SJSA1 (cell line): ENCODE measurements around the gene KANK4. TPM values are rescaled to one million over a fixed set of nuclear protein-coding genes. Genes with fewer than 3 reads are reported as not detected.

Experiments used
- DNase-seq, 2 experiments: peaks; one replicate each; pipeline ENCODE4 v3.0.0-alpha.2; 2015 to 2020; ENCODE audit warnings: low spot score in 2 of 2, low read depth in 1 of 2
- H3K27ac ChIP-seq: fragments of 250-450 bp; sonication (Bioruptor Pico); 2 replicates; pipeline ENCODE4 v1.5.1; 2020; ENCODE audit warnings: mild to moderate bottlenecking, moderate library complexity
- H3K27me3 ChIP-seq: fragments of 250-450 bp; sonication (Bioruptor Pico); replicated peaks from 2 replicates; pipeline ENCODE4 v1.5.1; 2020; ENCODE audit warnings: mild to moderate bottlenecking, moderate library complexity
- H3K36me3 ChIP-seq: fragments of 250-450 bp; sonication (Bioruptor Pico); 2 replicates; pipeline ENCODE4 v1.5.1; 2020; ENCODE audit warnings: mild to moderate bottlenecking
- H3K4me1 ChIP-seq: fragments of 250-450 bp; sonication (Bioruptor Pico); replicated peaks from 2 replicates; pipeline ENCODE4 v1.6.1; 2021; ENCODE audit warnings: mild to moderate bottlenecking
- H3K4me3 ChIP-seq: fragments of 250-450 bp; sonication (Bioruptor Pico); 2 replicates; pipeline ENCODE4 v1.5.1; 2020; ENCODE audit warnings: mild to moderate bottlenecking
- H3K9me3 ChIP-seq: fragments of 250-450 bp; sonication (Bioruptor Pico); replicated peaks from 2 replicates; pipeline ENCODE4 v1.5.1; 2020; ENCODE audit warnings: mild to moderate bottlenecking
- total RNA-seq: library from RNA; depleted of rRNA; stranded (reverse); fragments of >200 nt; shearing (Covaris generic); gene quantifications from 2 replicates; pipeline ENCODE4 v1.2.3, GENCODE V29; 2014

KANK4 gene
- total RNA-seq, 1 experiment from 2014 or later = not detected

DNA sequence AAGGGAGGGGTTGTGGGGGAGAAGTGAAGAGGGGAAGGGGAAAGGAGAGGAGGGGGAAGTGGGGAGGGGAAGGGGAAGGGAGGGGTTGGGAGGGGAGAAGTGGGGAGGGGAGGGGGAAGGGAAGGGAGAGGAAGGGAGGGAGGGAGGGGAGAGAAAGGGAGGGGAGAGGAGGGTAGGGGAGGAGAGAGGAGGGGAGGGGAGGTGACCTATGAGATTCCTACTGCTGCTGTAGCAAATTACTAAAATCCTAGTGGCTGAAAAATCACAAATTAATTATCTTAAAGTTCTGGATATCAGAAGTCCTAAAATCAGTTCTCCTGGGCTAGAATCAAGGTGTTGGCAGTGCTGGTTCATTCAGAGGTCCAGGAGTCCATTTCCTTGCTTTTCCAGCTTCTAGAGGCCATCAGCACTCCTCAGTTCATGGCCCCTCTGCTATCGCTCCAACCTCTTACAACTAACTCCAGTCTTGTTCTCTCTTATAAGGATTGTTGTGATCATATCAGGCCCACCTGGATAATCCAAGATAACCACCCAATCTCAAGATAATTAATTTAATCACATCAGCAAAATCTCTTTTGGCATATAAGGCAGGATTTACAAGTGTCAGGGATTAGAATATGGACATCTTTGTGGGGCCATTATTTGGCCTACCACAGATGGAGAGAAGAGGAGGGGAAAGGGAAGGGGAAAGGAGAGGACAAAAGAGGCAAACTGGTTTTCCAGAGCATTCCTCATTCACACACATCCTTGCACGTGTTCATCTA is 30.4 kb upstream of the KANK4 start:
- DNase-seq = no peak
- Histone ChIP-seq H3K27ac (no peak overlapping the region), H3K27me3 (no peaks in the 10 kb centered on the region), H3K36me3 (no peaks in the 10 kb centered on the region), H3K4me1 (no peaks in the 10 kb centered on the region), H3K4me3 (no peak overlapping the region), H3K9me3 (no peaks in the 10 kb centered on the region)

DNA sequence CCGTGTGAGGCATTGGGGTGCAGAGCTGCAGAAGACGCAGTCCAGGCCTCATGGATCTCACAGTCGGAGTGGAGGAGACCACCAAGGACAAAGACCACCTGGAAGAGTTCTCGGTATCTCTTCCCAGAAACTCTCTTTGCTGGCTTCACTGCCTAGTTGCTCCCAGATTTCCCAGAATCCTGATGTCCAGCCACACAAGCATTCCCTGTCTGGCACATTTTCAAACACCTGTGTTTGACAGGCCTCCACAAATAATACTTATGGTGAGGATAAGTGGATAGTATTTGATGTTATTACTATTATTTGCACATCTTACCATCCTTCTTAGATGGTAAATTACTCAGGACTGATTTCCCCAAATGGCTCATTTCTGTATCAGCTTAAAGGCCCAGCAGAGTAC is 27.7 kb upstream of the KANK4 start:
- H3K4me3 ChIP-seq = no peak overlapping the region
- H3K4me1 ChIP-seq = no peaks in the 10 kb centered on the region
- no peak overlapping the region for H3K27ac ChIP-seq
- H3K9me3 ChIP-seq = no peaks in the 10 kb centered on the region
- H3K27me3 ChIP-seq = no peaks in the 10 kb centered on the region
- no peak for DNase-seq
- no peaks in the 10 kb centered on the region for H3K36me3 ChIP-seq

DNA sequence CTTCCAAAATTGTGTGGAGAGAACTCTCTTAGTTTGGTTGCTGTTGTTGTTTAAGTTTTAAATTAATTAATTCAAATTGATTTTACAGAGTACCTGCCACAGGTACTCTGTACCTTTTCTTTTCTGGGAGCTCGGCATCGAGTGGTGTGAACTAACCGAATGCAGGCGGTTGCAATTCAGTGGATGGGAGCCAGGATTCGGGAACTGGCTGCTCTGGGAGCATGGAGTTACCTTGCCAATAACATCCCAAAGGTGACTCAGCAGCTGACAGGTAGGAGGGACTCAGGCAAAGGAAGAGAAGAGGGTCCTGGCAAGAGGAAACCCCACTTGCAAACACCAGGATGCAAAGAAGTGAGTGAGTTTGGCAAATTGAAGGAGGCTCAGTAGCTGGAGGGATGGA is 24.7 kb upstream of the KANK4 start:
- no peak for DNase-seq
- no peaks in the 10 kb centered on the region for H3K4me1 ChIP-seq
- no peaks in the 10 kb centered on the region for H3K27me3 ChIP-seq
- no peak overlapping the region for H3K4me3 ChIP-seq
- no peaks in the 10 kb centered on the region for H3K36me3 ChIP-seq
- H3K9me3 ChIP-seq = no peaks in the 10 kb centered on the region
- no peak overlapping the region for H3K27ac ChIP-seq

DNA sequence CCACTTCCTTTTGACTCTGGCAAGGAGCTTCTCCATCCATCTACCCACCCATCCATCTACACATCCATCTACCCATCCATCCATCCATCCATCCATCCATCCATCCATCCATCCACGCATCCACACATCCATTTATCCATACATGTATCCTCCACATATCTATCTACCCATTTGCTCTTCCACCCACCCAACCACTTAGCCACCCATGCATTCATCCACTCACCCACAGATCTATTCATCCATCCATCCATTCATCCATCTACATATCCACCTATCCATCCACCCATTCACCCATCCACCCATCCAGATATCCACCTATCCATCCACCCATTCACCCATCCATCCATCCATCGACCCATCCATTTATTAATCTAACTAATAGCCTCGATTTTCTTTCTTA is 23.0 kb upstream of the KANK4 start:
- Histone ChIP-seq H3K4me1 (peaks cover 4% of the 10 kb centered on the region; the same call in 1 of the 2 replicates), H3K9me3 (no peaks in the 10 kb centered on the region), H3K27me3 (no peaks in the 10 kb centered on the region), H3K36me3 (no peaks in the 10 kb centered on the region), H3K4me3 (no peak overlapping the region), H3K27ac (no peak overlapping the region)
- DNase-seq = no peak

DNA sequence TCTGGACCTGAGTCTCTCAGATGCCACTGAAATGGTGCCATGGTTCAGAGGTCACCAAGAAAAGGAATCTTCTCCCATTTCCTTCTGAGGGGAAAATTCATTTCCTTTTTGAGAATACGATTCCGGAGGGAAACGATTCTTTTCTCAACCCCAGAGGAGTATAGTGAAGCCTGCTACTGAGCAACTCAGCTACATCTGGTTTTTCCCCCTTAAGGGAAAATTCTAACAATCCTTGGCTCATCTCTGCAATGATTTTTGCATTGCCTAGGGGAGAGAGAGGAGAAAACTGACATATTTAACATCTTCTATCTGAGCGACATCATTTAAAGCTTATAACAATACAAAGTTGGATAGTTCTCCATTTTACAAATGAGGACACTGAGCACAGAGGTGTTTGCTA is 22.4 kb upstream of the KANK4 start:
- no peak for DNase-seq
- H3K27ac ChIP-seq = no peak overlapping the region
- H3K4me3 ChIP-seq = no peak overlapping the region
- H3K4me1 ChIP-seq = peaks cover 4% of the 10 kb centered on the region; the same call in 1 of the 2 replicates
- no peaks in the 10 kb centered on the region for H3K36me3 ChIP-seq
- no peaks in the 10 kb centered on the region for H3K9me3 ChIP-seq
- H3K27me3 ChIP-seq = no peaks in the 10 kb centered on the region

DNA sequence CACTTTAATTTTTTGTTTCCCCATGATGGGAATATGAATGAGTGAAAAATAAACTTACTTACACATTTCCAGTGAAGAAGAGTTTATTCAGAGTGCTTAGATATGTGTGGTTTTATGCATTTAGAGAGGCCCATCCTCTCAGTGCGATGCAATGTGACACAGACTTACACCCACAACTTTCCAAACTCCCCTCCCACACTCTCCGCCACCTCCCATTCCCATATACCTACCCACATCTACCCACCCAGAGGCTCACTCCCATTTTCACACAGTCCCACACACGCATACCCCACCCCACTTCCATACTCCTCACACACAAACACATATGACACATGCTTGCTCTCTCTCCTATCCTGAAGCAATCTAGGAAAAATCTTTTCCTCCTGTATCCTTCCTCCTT is 21.9 kb upstream of the KANK4 start:
- H3K4me1 ChIP-seq = peaks cover 4% of the 10 kb centered on the region; the same call in 1 of the 2 replicates
- DNase-seq = no peak
- H3K27ac ChIP-seq = no peak overlapping the region
- H3K4me3 ChIP-seq = no peak overlapping the region
- no peaks in the 10 kb centered on the region for H3K9me3 ChIP-seq
- no peaks in the 10 kb centered on the region for H3K36me3 ChIP-seq
- no peaks in the 10 kb centered on the region for H3K27me3 ChIP-seq

DNA sequence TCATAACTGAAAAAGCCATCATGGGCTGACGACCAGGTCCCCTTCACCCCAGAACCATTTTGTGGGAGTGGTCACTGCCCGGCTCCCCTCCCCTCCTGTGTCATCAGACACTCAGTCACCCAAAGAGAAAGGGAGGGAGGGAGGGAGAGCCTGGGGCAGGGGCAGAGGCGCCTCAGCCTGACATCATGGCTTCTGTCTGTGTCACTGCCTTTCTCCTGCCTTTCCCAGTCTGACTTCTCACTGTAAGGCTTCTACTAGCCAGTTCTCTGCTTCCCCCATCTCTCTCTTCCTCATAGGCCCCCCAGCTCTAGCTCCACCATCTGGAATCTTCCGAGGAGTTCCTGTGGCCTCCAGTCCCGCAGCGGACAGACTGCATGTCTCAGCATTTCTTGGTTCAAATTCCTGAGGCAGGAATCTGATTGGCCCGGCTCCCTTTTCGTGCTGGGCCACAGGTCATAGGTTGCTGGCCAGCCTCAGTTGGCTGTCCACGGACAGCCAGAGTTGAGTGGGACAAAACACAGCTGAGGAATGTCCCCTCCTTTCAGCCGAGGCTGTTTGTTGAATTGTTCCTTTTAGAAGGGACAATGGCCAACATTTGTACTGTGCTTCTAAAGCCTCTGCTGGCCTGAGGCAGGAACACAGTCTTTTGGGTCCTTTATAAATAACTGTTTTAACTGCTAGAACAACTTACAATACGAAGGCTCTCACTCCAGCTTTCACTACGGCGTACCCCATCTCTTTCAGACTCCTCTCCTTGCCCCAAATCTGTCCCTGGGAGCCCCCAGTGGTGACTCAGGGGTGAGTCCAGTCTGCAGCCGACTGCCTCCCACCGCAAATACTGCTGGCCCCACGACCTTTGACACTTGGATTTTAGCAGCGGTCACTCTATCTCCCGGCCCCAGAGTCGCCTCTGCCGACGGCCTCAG is 18.7 kb upstream of the KANK4 start:
- H3K36me3 ChIP-seq = no peaks in the 10 kb centered on the region
- H3K9me3 ChIP-seq = no peaks in the 10 kb centered on the region; the same call in 1 of the 2 replicates
- H3K27me3 ChIP-seq = no peaks in the 10 kb centered on the region
- H3K4me1 ChIP-seq = peaks cover 19% of the 10 kb centered on the region
- no peak overlapping the region for H3K27ac ChIP-seq
- no peak overlapping the region for H3K4me3 ChIP-seq
- DNase-seq = no peak

DNA sequence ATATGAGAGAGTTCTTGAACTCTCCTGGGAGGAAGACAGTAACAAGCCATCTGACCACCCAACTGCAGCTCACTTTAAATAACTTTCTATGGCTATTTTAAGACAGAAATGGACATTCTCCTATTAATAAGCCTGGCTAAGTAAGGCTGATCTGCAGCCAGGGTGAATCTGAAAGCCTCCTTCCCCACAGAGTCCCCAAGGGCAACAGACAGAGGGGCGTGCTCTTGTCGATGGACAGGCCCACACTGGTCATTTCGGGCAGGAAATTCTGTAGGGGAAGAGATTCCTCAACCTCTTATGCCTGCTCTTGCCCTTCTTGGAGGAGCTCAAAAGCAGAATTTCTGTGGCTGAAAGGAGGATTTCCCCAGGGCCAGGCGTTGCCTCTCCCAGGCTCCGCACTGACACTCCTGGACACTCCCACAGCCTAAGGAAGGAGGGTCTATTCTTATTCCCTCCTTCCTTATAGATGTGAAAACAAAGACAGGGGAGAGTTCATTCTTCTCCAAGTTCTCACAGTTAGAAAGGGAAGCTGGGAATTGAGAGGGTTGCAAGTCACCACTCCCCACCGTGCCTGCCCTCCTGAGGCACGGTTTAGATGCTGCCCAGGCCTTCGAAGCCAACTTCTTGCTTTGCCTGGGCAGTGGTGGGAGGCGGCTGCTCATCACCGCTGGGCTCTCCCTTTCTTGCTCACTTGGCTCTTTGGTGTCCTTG is 17.9 kb upstream of the KANK4 start:
- no peak for DNase-seq
- H3K27me3 ChIP-seq = no peaks in the 10 kb centered on the region
- peaks cover 23% of the 10 kb centered on the region for H3K4me1 ChIP-seq

DNA sequence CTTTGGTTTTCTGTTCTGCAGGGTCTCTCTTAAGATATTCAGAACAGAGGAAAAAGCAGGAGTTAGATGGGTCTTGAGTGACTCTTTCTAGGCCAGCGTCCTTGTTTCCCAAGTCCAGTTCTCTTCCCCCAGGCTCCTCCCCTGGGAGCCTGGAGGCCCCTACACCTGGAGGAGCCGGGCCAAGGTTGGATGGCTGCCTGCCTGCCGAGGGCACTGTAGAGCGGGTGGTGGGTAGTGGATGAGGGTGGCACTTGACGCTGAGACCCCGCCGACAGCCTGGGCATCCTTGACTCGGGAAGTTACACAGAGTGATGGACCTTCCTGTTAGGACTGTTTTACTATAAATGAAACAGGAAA is 17.4 kb upstream of the KANK4 start:
- H3K36me3 ChIP-seq = no peaks in the 10 kb centered on the region
- no peak overlapping the region for H3K27ac ChIP-seq
- H3K27me3 ChIP-seq = no peaks in the 10 kb centered on the region
- H3K9me3 ChIP-seq = no peaks in the 10 kb centered on the region; the same call in 1 of the 2 replicates
- H3K4me1 ChIP-seq = peaks cover 23% of the 10 kb centered on the region
- no peak overlapping the region for H3K4me3 ChIP-seq
- no peak for DNase-seq

More for the DNA sequence above, 17.9 kb upstream of the KANK4 start:
- H3K36me3 ChIP-seq = no peaks in the 10 kb centered on the region
- no peak overlapping the region for H3K27ac ChIP-seq
- H3K4me3 ChIP-seq = no peak overlapping the region
- no peaks in the 10 kb centered on the region; the same call in 1 of the 2 replicates for H3K9me3 ChIP-seq

DNA sequence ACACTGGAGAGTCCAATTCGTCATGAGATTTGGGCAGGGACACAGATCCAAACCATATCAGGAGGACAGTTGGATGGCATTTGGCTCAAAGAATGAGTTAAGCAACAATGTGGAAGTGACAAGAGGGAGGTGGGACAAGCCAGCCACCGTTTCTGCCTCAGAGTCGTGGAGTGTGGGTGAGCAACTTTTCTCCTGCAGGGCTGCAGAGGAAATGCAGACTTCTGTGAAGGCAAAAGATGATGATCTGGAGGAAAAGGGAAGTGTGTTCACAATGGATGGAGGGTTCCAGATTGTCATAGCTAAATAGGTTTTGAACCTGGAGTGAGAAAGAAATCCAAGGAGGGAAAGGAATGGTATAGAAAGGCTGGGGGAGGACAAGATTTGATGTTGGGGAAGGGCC is 16.4 kb upstream of the KANK4 start:
- no peaks in the 10 kb centered on the region for H3K27me3 ChIP-seq
- no peaks in the 10 kb centered on the region for H3K36me3 ChIP-seq
- no peak overlapping the region for H3K4me3 ChIP-seq
- DNase-seq = no peak
- no peaks in the 10 kb centered on the region; the same call in 1 of the 2 replicates for H3K9me3 ChIP-seq
- no peak overlapping the region for H3K27ac ChIP-seq
- H3K4me1 ChIP-seq = peaks cover 23% of the 10 kb centered on the region

DNA sequence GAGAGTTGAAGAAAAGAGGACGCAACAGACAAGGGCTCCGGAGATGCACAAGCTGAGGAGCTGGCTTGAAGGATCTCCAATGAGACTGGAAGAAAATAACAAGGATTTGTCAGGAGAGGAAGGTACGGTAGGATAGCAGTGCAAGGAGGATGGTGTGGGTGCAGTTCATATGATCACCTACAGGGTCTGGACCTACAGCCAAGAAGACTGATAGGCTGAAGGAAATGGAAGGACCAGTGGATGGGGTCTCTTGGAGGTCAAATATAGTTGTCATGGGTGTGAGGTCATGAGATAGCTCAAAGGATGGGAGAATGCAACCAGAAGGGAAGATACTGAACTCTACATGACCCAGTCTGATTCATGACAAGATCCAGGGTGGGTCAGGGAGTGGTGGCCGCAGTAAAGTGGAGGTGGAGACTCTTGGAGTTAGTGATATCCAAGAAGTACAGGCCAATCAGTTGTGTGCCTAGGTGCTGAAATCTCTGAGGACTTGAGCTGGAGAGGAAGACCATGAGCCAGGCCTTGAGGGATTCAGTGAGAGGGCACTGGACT is 15.3 kb upstream of the KANK4 start:
- Histone ChIP-seq H3K36me3 (no peaks in the 10 kb centered on the region), H3K27me3 (no peaks in the 10 kb centered on the region), H3K27ac (no peak overlapping the region), H3K4me3 (no peak overlapping the region), H3K9me3 (no peaks in the 10 kb centered on the region; the same call in 1 of the 2 replicates), H3K4me1 (peaks cover 23% of the 10 kb centered on the region)
- DNase-seq = no peak

DNA sequence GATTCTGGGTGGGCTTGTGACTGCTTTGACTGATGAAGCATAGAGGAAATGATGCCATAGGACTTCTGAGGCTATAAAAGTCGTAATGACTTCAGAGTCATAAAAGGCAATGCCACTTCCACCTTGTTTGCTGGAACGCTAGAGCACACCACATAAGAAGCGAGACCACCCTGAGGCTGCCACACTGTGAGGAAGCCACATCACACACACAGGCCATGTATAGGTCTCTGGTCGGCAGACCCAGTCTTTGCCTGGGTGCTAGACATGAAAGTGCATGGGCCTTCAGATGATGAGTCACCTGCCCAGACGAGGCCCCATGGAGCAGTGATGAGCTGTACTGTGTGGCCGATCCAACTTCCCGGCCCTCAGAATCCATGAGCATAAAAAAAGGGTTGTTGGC is 14.2 kb upstream of the KANK4 start:
- Histone ChIP-seq H3K27ac (no peak overlapping the region), H3K27me3 (no peaks in the 10 kb centered on the region), H3K9me3 (no peaks in the 10 kb centered on the region; the same call in 1 of the 2 replicates), H3K36me3 (no peaks in the 10 kb centered on the region), H3K4me1 (peaks cover 23% of the 10 kb centered on the region), H3K4me3 (no peak overlapping the region)
- DNase-seq = peak; percentile 58 to 86

DNA sequence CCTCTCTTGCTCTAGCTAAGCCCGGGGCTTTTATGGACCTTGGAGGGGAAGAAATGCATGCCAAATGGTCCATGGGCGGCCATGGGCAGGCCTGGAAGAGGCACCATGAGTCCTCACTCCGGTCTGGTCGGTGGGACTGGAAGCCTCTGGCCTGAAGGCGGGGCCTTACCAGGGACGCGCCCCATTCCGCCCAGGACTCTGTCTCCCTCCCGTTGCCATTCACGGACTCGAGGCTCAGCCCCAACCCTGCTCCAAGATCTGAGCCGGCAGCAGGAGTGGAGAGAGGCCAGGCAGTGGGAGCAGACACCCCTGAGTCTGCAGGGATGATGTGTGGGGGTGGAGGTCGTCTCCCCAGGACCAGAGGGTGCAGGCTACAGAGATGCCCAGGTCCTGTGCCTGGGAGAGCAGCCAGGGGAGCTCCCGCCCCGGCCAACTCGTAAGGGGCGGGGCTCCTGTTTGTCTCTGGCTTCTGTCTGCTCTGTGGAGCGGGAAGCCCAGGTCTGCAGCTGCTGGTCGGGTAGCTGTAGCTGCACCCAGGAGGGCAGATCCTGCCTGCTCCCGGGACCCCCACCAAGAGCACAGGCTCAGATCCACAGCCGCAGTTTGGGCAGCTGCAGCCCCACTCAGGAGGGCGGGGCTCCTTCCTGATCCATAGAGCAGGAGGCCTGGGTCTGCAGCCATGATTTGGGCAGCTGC is 8.3 kb upstream of the KANK4 start:
- DNase-seq = no peak
- Histone ChIP-seq H3K36me3 (no peaks in the 10 kb centered on the region), H3K4me3 (no peak overlapping the region), H3K4me1 (peaks cover under 1% of the 10 kb centered on the region; the same call in 1 of the 2 replicates), H3K9me3 (no peaks in the 10 kb centered on the region), H3K27me3 (no peaks in the 10 kb centered on the region), H3K27ac (no peak overlapping the region)
